SU-DHL-6 (cell line): ENCODE measurements around the gene PRCD.

Experiments
- EZH2phosphoT487 ChIP-seq: fragments of 200-600 bp; sonication (generic), shearing (Covaris generic); conservative IDR thresholded peaks from 2 replicates; pipeline ENCODE4 v1.6.1; 2018; ENCODE audit warnings: mild to moderate bottlenecking, antibody characterized with exemption, low read length, moderate library complexity, mixed read lengths
- TF ChIP-seq, protein P1 (sequence below): fragments of 200-600 bp; sonication (generic); IDR thresholded peaks from one replicate; pipeline ENCODE4 v1.5.1; 2017; ENCODE audit warnings: antibody characterized with exemption, mild to moderate bottlenecking, low read length, moderate library complexity; ENCODE audit not compliant: insufficient read depth, poor library complexity, severe bottlenecking

DNA sequence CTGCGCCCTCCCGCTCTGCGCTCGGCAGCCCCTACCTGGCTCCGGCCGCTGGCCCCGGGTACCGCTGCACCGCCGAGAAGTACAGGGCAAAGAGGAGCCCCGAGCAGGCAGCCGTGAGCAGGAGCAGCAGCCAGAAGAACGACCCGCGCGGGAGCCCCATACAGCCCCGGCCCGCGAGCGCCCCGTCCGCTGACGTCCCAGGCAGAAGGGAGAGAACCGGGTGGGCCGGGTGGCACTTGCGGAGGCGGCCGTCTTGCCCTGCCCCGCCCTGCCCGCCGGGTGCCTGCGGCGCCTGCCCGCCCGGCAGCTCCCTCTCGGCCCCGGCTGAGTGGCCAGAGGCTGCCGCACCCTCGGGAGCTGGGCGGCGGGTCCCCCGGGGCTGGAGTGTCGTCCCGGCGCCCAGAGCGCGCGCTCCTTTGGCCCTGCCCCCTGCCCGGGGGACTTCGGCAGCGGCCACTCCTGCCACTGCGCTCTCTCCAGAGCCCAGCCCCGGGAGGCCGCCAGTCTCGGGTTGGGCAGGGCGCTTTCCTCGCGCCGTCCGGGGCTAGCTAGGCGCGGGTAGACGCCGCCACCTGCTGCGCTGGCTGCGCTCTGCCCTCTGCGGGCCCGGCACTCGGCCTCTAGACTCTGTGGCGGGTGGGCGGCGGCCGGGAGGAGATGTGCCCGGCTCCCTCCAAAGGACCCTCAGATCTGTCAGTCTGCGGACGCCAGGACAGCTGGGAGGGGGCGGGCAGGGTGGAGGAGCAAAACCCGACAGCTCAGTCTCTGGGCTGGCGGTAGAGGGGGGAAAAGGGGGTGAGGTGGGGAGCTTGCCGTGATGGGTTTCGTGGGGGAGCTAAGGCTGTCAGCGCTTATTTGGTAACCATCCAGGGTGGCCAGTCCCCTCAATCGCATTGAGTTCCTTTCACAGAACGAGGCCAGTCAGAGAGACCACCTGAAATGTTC is 46.1 kb downstream of the PRCD start, which contains the start of gene ST6GALNAC2:
- TF ChIP-seq EZH2phosphoT487, result no peak
- TF ChIP-seq, protein P1, sequence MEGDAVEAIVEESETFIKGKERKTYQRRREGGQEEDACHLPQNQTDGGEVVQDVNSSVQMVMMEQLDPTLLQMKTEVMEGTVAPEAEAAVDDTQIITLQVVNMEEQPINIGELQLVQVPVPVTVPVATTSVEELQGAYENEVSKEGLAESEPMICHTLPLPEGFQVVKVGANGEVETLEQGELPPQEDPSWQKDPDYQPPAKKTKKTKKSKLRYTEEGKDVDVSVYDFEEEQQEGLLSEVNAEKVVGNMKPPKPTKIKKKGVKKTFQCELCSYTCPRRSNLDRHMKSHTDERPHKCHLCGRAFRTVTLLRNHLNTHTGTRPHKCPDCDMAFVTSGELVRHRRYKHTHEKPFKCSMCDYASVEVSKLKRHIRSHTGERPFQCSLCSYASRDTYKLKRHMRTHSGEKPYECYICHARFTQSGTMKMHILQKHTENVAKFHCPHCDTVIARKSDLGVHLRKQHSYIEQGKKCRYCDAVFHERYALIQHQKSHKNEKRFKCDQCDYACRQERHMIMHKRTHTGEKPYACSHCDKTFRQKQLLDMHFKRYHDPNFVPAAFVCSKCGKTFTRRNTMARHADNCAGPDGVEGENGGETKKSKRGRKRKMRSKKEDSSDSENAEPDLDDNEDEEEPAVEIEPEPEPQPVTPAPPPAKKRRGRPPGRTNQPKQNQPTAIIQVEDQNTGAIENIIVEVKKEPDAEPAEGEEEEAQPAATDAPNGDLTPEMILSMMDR, result no peak
